ENCODE data around the gene ATP10B. TPM values are rescaled to one million over a fixed set of nuclear protein-coding genes. Genes with fewer than 3 reads are reported as not detected.

The ATP10B gene
- total and polyA plus RNA-seq, 10 of the 15 experiments (the other 5 are each of a cell fraction or from before 2014, with no cell fraction given), result not detected

DNA sequence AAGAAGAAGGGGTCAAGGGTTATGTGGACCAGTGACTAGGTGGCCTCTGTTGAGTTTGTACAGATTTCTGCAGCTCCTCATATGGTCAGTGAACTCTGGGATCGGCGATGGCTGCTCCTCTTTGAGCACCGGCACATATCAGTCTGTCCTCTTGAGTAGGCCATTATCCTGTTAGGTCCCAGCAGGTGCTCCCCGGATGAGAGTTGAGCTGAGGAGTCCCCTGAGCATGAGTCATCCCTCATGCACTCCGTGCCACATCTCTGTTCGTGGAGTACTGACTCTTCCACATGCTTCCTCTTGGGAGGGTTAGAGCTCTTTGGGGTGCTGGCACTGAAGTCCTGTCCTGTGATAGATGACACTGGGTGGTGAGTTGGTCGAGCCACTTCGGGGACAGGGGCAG lies 286.6 kb downstream of the ATP10B start (continued):
- TF ChIP-seq PRDM15 (CRISPR knock-in tag; IDR thresholded peaks at IDR 0.05) (no peak), POLR2AphosphoS2 (IDR thresholded peaks at IDR 0.05; ENCODE audit: low read depth, low read length) (no peak)

DNA sequence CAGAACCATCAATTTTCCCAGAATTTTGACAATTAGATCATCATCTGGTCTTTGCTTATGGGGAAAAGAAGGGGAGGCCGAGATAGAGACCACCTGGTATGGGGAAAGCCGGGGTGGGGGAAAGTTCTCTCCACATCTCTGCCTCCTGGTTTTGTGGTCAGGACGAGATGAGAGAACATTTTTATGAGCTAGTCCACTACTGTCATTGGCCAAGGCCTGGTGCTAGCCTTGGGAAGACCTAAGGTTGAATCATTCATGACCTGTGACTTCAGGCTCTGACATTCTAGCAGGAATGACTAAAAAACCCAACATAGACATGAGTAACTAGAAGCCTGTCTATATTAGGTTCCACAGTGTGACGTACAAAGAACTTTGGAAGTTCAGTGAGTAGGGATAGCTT lies 295.2 kb downstream of the ATP10B start:
- Histone ChIP-seq H3K27me3 (replicated peaks in 1 of 2; ENCODE audit: control insufficient read depth in 2 of 2, insufficient read depth in 2 of 2, low read length in 1 of 2) (no peaks in the 10 kb centered on the region), H3K9me3 (replicated peaks; ENCODE audit: control insufficient read depth, insufficient read depth, low read length) (no peaks in the 10 kb centered on the region), H3K9ac (ENCODE audit: control insufficient read depth, insufficient read depth, low read length) (no peak overlapping the region), H4K20me1 (ENCODE audit: control insufficient read depth, insufficient read depth) (no peaks in the 10 kb centered on the region; the same call in 1 of the 2 replicates), H3K4me3 (no peak overlapping the region), H3K79me2 (ENCODE audit: control insufficient read depth, insufficient read depth, low read length) (no peaks in the 10 kb centered on the region), H3K27ac (ENCODE audit: control insufficient read depth, insufficient read depth) (no peak overlapping the region), H3K36me3 (ENCODE audit: control insufficient read depth in 2 of 2, insufficient read depth in 2 of 2, low read length in 1 of 2) (no peaks in the 10 kb centered on the region), H3K4me1 (ENCODE audit: control insufficient read depth, insufficient read depth, low read length) (no peaks in the 10 kb centered on the region), H3K4me2 (ENCODE audit: control insufficient read depth, insufficient read depth) (no peak overlapping the region), H2AFZ (ENCODE audit: control insufficient read depth, low read depth, low read length) (no peak overlapping the region)
- WGBS (ENCODE audit: insufficient coverage, insufficient replicate concordance, low lambda C conversion rate, missing lambda C conversion rate), result 33% methylated on average over 4 of the region's 4 CpGs
- ChIA-PET SMC1A (ENCODE audit: uncharacterized antibody, unreplicated experiment) (no interaction called here), CTCF (no interaction called here), RAD21 (ENCODE audit: unreplicated experiment) (no interaction called here), POLR2A (no interaction called here)
- FAIRE-seq (no peak), DNase-seq (ENCODE audit: low read depth, low spot score) (no peak), ATAC-seq (no peak)
- no TSS peak for BruUV-seq (replicated peaks)
- intact Hi-C loops (cut with micrococcal nuclease; ENCODE audit: unreplicated experiment), result no loop called here
- in situ Hi-C loops (cut with MboI), result no loop called here
- TF ChIP-seq POLR2A (IDR thresholded peaks at IDR 0.05; ENCODE audit: low read depth, low read length), result no peak
- TF ChIP-seq, protein P1, sequence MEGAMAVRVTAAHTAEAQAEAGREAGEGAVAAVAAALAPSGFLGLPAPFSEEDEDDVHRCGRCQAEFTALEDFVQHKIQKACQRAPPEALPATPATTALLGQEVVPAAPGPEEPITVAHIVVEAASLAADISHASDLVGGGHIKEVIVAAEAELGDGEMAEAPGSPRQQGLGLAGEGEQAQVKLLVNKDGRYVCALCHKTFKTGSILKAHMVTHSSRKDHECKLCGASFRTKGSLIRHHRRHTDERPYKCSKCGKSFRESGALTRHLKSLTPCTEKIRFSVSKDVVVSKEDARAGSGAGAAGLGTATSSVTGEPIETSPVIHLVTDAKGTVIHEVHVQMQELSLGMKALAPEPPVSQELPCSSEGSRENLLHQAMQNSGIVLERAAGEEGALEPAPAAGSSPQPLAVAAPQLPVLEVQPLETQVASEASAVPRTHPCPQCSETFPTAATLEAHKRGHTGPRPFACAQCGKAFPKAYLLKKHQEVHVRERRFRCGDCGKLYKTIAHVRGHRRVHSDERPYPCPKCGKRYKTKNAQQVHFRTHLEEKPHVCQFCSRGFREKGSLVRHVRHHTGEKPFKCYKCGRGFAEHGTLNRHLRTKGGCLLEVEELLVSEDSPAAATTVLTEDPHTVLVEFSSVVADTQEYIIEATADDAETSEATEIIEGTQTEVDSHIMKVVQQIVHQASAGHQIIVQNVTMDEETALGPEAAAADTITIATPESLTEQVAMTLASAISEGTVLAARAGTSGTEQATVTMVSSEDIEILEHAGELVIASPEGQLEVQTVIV (IDR thresholded peaks at IDR 0.05; ENCODE audit: borderline replicate concordance, partially characterized antibody), result no peak
- no peak for TF ChIP-seq RAD21 (IDR thresholded peaks at IDR 0.05; ENCODE audit: insufficient read depth, low read depth, low read length)
- TF ChIP-seq FOS (IDR thresholded peaks at IDR 0.05; ENCODE audit: borderline replicate concordance, extremely low read depth, insufficient read length), result no peak
- TF ChIP-seq PML (IDR thresholded peaks at IDR 0.05; ENCODE audit: low read length), result no peak

All from GM12878 (cell line).